Liver (tissue), 9 donors: ENCODE results near the gene SLC8A2. TPM values are rescaled to one million over a fixed set of nuclear protein-coding genes. Genes with fewer than 3 reads are reported as not detected.

ENCODE experiments used
- DNase-seq: peaks from one replicate; pipeline ENCODE4 v3.0.0-alpha.2; 2017; ENCODE audit warnings: low spot score
- H3K27ac ChIP-seq, 2 donors: one replicate each; pipeline ENCODE4 v1.7.0; 2013; ENCODE audit warnings: inconsistent platforms in 2 of 2, low read length in 2 of 2, control low read depth in 1 of 2, low read depth in 1 of 2, mild to moderate bottlenecking in 1 of 2
- H3K27me3 ChIP-seq, 4 donors: one replicate each; pipeline versions ENCODE4 v1.6.1 to v1.7.0; 2013; ENCODE audit warnings: low read length in 3 of 4, inconsistent platforms in 1 of 4, mild to moderate bottlenecking in 1 of 4, moderate library complexity in 1 of 4; ENCODE audit not compliant: control insufficient read depth in 4 of 4, insufficient read depth in 4 of 4
- H3K36me3 ChIP-seq, 4 donors: one replicate each; pipeline versions ENCODE4 v1.6.1 to v1.7.0; 2013; ENCODE audit warnings: low read length in 3 of 4, mild to moderate bottlenecking in 3 of 4, low read depth in 1 of 4, moderate library complexity in 1 of 4; ENCODE audit not compliant: control insufficient read depth in 4 of 4, insufficient read depth in 3 of 4
- H3K4me1 ChIP-seq, 4 donors: one replicate each; pipeline versions ENCODE4 v1.6.1 to v1.7.0; 2013; ENCODE audit warnings: low read length in 3 of 4, mild to moderate bottlenecking in 3 of 4, moderate library complexity in 1 of 4; ENCODE audit not compliant: control insufficient read depth in 4 of 4, insufficient read depth in 4 of 4
- H3K4me3 ChIP-seq, 3 donors: one replicate each; pipeline versions ENCODE4 v1.6.1 to v1.7.0; 2013; ENCODE audit warnings: low read length in 3 of 3, control low read depth in 1 of 3, low read depth in 1 of 3, mild to moderate bottlenecking in 1 of 3
- H3K9ac ChIP-seq, 2 donors: one replicate each; pipeline ENCODE4 v1.7.0; 2013; ENCODE audit warnings: low read length in 2 of 2, mild to moderate bottlenecking in 2 of 2, moderate library complexity in 2 of 2, control low read depth in 1 of 2, low read depth in 1 of 2
- H3K9me3 ChIP-seq, 4 donors: one replicate each; pipeline versions ENCODE4 v1.6.1 to v1.7.0; 2013; ENCODE audit warnings: low read length in 3 of 4; ENCODE audit not compliant: control insufficient read depth in 4 of 4
- ATF3 ChIP-seq: IDR thresholded peaks from 2 replicates; pipeline ENCODE4 v1.6.1; 2016; ENCODE audit warnings: antibody characterized with exemption
- CTCF ChIP-seq: fragments of 150-350 bp; IDR thresholded peaks from 2 replicates; pipeline ENCODE4 v1.5.1; 2017; ENCODE audit warnings: improper control_type of control experiment, low read depth, low read length; ENCODE audit not compliant: missing input control
- EGR1 ChIP-seq, 2 donors: IDR thresholded peaks; 2 replicates each; pipeline ENCODE4 v1.6.1; 2016 to 2018; ENCODE audit warnings: antibody characterized with exemption in 2 of 2, low read depth in 2 of 2
- FOXA2 ChIP-seq: IDR thresholded peaks from 2 replicates; pipeline ENCODE4 v1.6.1; 2016; ENCODE audit warnings: antibody characterized with exemption
- GABPA ChIP-seq, 2 donors: IDR thresholded peaks in 1 of 2; conservative IDR thresholded peaks in 1 of 2; 2 replicates each; pipeline ENCODE4 v1.6.1; 2016; ENCODE audit warnings: antibody characterized with exemption in 2 of 2, mild to moderate bottlenecking in 1 of 2, moderate library complexity in 1 of 2
- HNF4A ChIP-seq, 2 donors: conservative IDR thresholded peaks; 2 replicates each; pipeline ENCODE4 v1.6.1; 2016; ENCODE audit warnings: antibody characterized with exemption in 2 of 2, mild to moderate bottlenecking in 2 of 2
- JUND ChIP-seq, 2 donors: IDR thresholded peaks; 2 replicates each; pipeline ENCODE4 v1.6.1; 2016; ENCODE audit warnings: antibody characterized with exemption in 2 of 2
- MAX ChIP-seq: IDR thresholded peaks from 2 replicates; pipeline ENCODE4 v1.6.1; 2016; ENCODE audit warnings: antibody characterized with exemption
- REST ChIP-seq: IDR thresholded peaks from 2 replicates; pipeline ENCODE4 v1.6.1; 2016; ENCODE audit warnings: antibody characterized with exemption, mild to moderate bottlenecking
- RXRA ChIP-seq, 2 donors: IDR thresholded peaks; 2 replicates each; pipeline ENCODE4 v1.6.1; 2017 to 2018; ENCODE audit warnings: antibody characterized with exemption in 2 of 2, mild to moderate bottlenecking in 1 of 2
- TAF1 ChIP-seq: conservative IDR thresholded peaks from 2 replicates; pipeline ENCODE4 v1.6.1; 2016; ENCODE audit warnings: antibody characterized with exemption, mild to moderate bottlenecking
- YY1 ChIP-seq: IDR thresholded peaks from 2 replicates; pipeline ENCODE4 v1.6.1; 2016; ENCODE audit warnings: antibody characterized with exemption, mild to moderate bottlenecking
- WGBS: extraction: QIAGEN DNeasy Blood & Tissue Kit; methylation state at CpG from one replicate; pipeline ENCODE4 v1.1.7; 2013; 5-methylcytosine and 5-hydroxymethylcytosine counted together
- polyA plus RNA-seq, 2 donors: library from polyadenylated mRNA; stranded (reverse) in 1 of 2; unstranded in 1 of 2; fragments of 200-250 nt in 1 of 2; fragments of >200 nt in 1 of 2; fragmentation: Nextera tagmentation in 1 of 2; extraction: Ambion mirVana in 1 of 2; gene quantifications; one replicate each; pipeline versions ENCODE4 v1.2.1 to v1.2.3, GENCODE V29; 2013 to 2015
- total RNA-seq, 2 donors: library from RNA; depleted of rRNA; stranded (reverse); fragments of >200 nt; gene quantifications; one replicate each; pipeline ENCODE4 v1.2.3, GENCODE V29; 2014
- donor health status: healthy.
- donor health status: healthy.
- donor health status: healthy.
- donor health status: healthy.
- donor health status: healthy.

SLC8A2 gene
- total and polyA plus RNA-seq, 4 donors: 0.01 to 0.25 TPM; not detected in 2

- no peak overlapping the region for H3K4me3 ChIP-seq
- WGBS: 87% methylated on average over 22 of the region's 22 CpGs
- H3K9ac ChIP-seq: no peak overlapping the region
- H3K27ac ChIP-seq: no peak overlapping the region
- TF ChIP-seq ATF3 (no peak), TAF1 (no peak), JUND (IDR thresholded peaks at IDR 0.05) (no peak), CTCF (no peak)
- no peaks in the 10 kb centered on the region for H3K27me3 ChIP-seq
- peaks cover 0 to 3% (median 0%) of the 10 kb centered on the region in 4 donors for H3K4me1 ChIP-seq
- H3K9me3 ChIP-seq: no peaks in the 10 kb centered on the region
- H3K36me3 ChIP-seq: peaks cover 24 to 74% (median 30%) of the 10 kb centered on the region in 4 donors
- no peak for DNase-seq
Observed at GRCh38 chr19:47491358-47492136, 19.9 kb upstream of the SLC8A2 start.

- DNase-seq: no peak
- WGBS: 70% methylated on average over 3 of the region's 3 CpGs
- no peak overlapping the region for H3K27ac ChIP-seq
- H3K9ac ChIP-seq: no peak overlapping the region
- H3K4me1 ChIP-seq: peaks cover 0 to under 1% (median 0%) of the 10 kb centered on the region in 4 donors
- H3K27me3 ChIP-seq: no peaks in the 10 kb centered on the region
- H3K9me3 ChIP-seq: no peaks in the 10 kb centered on the region
- H3K4me3 ChIP-seq: no peak overlapping the region
- H3K36me3 ChIP-seq: peaks cover 24 to 68% (median 27%) of the 10 kb centered on the region in 4 donors
- TF ChIP-seq REST (no peak), GABPA (IDR thresholded peaks at IDR 0.05 in 1 of 2, conservative IDR thresholded peaks at IDR 0.05 in 1 of 2) (no peak), HNF4A (conservative IDR thresholded peaks at IDR 0.05) (no peak), CTCF (no peak), ATF3 (no peak), MAX (no peak), JUND (IDR thresholded peaks at IDR 0.05) (no peak), FOXA2 (no peak), TAF1 (no peak), EGR1 (IDR thresholded peaks at IDR 0.05; ENCODE audit: low read depth in 2 of 2) (no peak), YY1 (no peak), RXRA (IDR thresholded peaks at IDR 0.05) (no peak)
Observed at GRCh38 chr19:47490847-47491246, 19.2 kb upstream of the SLC8A2 start.
